SJSA1 (cell line): ENCODE measurements around the gene KRTAP10-2. TPM values are rescaled to one million over a fixed set of nuclear protein-coding genes. Genes with fewer than 3 reads are reported as not detected.
"Not testable (repeated sequence)": the region's sequence is repeated elsewhere in the genome, so short reads cannot be mapped to it uniquely, and the experiment has no call there.

ENCODE experiments used
- DNase-seq, 2 experiments: peaks; one replicate each; pipeline ENCODE4 v3.0.0-alpha.2; 2015 to 2020; ENCODE audit warnings: low spot score in 2 of 2, low read depth in 1 of 2
- H3K27ac ChIP-seq: fragments of 250-450 bp; sonication (Bioruptor Pico); 2 replicates; pipeline ENCODE4 v1.5.1; 2020; ENCODE audit warnings: mild to moderate bottlenecking, moderate library complexity
- H3K27me3 ChIP-seq: fragments of 250-450 bp; sonication (Bioruptor Pico); replicated peaks from 2 replicates; pipeline ENCODE4 v1.5.1; 2020; ENCODE audit warnings: mild to moderate bottlenecking, moderate library complexity
- H3K36me3 ChIP-seq: fragments of 250-450 bp; sonication (Bioruptor Pico); 2 replicates; pipeline ENCODE4 v1.5.1; 2020; ENCODE audit warnings: mild to moderate bottlenecking
- H3K4me1 ChIP-seq: fragments of 250-450 bp; sonication (Bioruptor Pico); replicated peaks from 2 replicates; pipeline ENCODE4 v1.6.1; 2021; ENCODE audit warnings: mild to moderate bottlenecking
- H3K4me3 ChIP-seq: fragments of 250-450 bp; sonication (Bioruptor Pico); 2 replicates; pipeline ENCODE4 v1.5.1; 2020; ENCODE audit warnings: mild to moderate bottlenecking
- H3K9me3 ChIP-seq: fragments of 250-450 bp; sonication (Bioruptor Pico); replicated peaks from 2 replicates; pipeline ENCODE4 v1.5.1; 2020; ENCODE audit warnings: mild to moderate bottlenecking
- total RNA-seq: library from RNA; depleted of rRNA; stranded (reverse); fragments of >200 nt; shearing (Covaris generic); gene quantifications from 2 replicates; pipeline ENCODE4 v1.2.3, GENCODE V29; 2014; rRNA removed

The KRTAP10-2 gene, protein sequence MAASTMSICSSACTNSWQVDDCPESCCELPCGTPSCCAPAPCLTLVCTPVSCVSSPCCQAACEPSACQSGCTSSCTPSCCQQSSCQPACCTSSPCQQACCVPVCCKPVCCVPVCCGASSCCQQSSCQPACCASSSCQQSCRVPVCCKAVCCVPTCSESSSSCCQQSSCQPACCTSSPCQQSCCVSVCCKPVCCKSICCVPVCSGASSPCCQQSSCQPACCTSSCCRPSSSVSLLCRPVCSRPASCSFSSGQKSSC
- not detected in 2 replicates for total RNA-seq

GRCh38 chr21:44551340-44551961, at the start of gene KRTAP10-2:
Gene KRTAP10-2, minus strand, starts transcription at chr21:44551505. Its CDS starts 47 bp downstream, at chr21:44551458.
- DNase-seq: no peak
- Histone ChIP-seq H3K27me3 (peaks cover 13% of the 10 kb centered on the region), H3K9me3 (peaks cover 2% of the 10 kb centered on the region; the same call in 1 of the 2 replicates), H3K4me1 (no peaks in the 10 kb centered on the region), H3K36me3 (no peaks in the 10 kb centered on the region), H3K4me3 (no peak within 1 kb of the TSS), H3K27ac (no peak within 1 kb of the TSS)

DNA sequence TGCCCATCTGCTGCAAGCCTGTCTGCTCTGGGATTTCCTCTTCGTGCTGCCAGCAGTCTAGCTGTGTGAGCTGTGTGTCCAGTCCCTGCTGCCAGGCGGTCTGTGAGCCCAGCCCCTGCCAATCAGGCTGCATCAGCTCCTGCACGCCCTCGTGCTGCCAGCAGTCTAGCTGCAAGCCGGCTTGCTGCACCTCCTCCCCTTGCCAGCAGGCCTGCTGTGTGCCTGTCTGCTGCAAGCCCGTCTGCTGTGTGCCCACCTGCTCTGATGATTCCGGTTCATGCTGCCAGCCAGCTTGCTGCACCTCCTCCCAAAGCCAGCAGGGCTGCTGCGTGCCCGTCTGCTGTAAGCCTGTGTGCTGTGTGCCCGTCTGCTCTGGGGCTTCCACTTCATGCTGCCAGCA, 49.8 kb upstream of the KRTAP10-2 start:
- H3K27me3 ChIP-seq: peaks cover 17% of the 10 kb centered on the region; the same call in 1 of the 2 replicates
- H3K4me1 ChIP-seq, H3K9me3 ChIP-seq, H3K27ac ChIP-seq, H3K36me3 ChIP-seq, H3K4me3 ChIP-seq, DNase-seq: not testable (repeated sequence)

DNA sequence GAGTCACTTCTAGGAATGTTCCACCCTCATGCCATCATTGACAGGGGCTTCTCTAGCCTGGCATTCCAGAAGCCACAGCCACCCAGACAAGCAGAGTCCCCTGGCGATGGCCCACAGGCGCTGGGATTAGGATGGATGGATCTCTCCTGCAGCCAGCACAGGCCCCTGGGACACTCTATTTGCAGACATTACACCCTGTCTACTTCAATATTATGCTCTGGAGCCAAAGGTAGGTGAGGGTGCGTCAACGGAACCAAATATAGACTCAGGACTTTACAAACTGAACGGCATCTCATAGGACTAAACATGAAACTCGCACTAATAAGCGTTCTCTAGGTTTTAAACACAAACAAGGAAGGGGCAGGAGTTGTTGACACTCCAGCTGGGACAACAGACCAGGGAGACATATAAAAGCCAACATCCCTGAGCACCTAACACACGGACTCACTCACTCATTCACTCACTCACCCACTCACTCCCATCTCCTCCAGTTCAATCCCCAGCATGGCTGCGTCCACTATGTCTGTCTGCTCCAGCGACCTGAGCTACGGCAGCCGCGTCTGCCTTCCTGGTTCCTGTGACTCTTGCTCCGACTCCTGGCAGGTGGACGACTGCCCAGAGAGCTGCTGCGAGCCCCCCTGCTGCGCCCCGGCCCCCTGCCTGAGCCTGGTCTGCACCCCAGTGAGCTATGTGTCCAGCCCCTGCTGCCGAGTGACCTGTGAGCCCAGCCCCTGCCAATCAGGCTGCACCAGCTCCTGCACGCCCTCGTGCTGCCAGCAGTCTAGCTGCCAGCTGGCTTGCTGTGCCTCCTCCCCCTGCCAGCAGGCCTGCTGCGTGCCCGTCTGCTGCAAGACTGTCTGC, 49.0 kb upstream of the KRTAP10-2 start, which contains the start of gene KRTAP10-7:
TSS of gene KRTAP10-7 (plus strand) at position 480 of the 861 bp plus-strand sequence. CDS start at position 505, 25 bp downstream.
- DNase-seq, H3K9me3 ChIP-seq, H3K4me3 ChIP-seq, H3K4me1 ChIP-seq, H3K36me3 ChIP-seq, H3K27ac ChIP-seq: not testable (repeated sequence)
- H3K27me3 ChIP-seq: peaks cover 16% of the 10 kb centered on the region; the same call in 1 of the 2 replicates

- Histone ChIP-seq H3K27me3 (peaks cover 12% of the 10 kb centered on the region; the same call in 1 of the 2 replicates), H3K4me3 (no peak overlapping the region), H3K27ac (no peak overlapping the region), H3K36me3 (no peaks in the 10 kb centered on the region), H3K9me3 (no peaks in the 10 kb centered on the region), H3K4me1 (no peaks in the 10 kb centered on the region)
- DNase-seq: peak in 1 of 2 experiments; percentile 34
These were observed 48.1 kb upstream of the KRTAP10-2 start for GRCh38 chr21:44599264-44600029.

DNA sequence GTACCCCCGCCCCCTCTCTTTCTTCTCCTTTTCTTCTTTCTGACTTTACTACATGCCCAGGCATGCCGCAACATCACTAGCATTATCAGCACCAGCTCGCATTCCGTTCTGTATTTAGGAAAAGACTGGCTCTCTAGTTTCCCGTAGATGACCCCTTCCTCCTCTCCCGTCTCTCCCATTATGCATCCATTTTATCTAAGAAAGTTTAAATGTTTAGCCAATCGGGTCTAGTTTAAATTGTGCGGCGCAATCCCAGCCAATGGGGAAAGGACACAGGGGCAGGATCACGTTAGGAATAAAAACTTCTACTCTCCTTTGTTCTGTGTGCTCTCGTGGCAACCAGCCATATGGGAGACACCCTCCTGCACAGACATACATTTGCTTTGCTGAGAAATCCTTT, 46.8 kb upstream of the KRTAP10-2 start:
- no peak overlapping the region for H3K27ac ChIP-seq

DNA sequence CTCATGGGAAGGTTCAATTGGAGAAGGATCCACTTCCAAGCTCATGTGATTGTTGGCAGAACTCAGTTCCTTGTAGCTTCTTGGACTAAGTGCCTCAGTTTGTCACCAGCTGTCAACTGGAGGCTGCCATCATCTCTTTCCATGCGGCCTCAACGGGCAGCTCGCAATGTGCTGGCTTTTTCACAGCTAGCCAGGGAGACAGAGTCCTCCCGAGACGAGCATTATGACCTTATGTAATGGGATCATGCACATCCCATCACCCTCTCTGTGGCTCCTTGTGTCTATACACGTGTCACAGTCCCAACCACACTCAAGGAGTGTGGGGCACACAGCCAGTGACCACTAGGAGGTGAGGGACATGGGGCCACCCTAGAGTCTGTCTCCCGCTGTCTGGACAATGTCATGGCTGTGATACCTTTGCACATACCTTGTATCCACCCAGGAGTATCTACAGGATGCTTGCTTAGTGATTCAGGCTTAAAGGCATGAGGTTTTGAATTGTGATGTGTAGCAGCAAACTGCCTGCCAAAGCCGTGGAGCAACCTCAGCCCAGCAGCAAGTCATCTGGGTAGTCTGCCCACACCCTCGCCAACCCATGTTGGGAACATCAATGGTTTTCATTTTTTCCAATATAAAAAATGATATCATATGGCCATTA, 44.9 kb upstream of the KRTAP10-2 start:
- H3K9me3 ChIP-seq: no peaks in the 10 kb centered on the region
- no peaks in the 10 kb centered on the region for H3K36me3 ChIP-seq
- no peak overlapping the region for H3K27ac ChIP-seq
- H3K4me3 ChIP-seq: no peak overlapping the region
- DNase-seq: peak in 1 of 2 experiments; percentile 31
- H3K4me1 ChIP-seq: no peaks in the 10 kb centered on the region
- H3K27me3 ChIP-seq: 0 out of 2 replicates have a peak, but pooled peaks cover 10% of the 10 kb centered on the region

More for the DNA sequence above, 46.8 kb upstream of the KRTAP10-2 start:
- H3K27me3 ChIP-seq: 0 out of 2 replicates have a peak, but pooled peaks cover 10% of the 10 kb centered on the region
- H3K36me3 ChIP-seq: no peaks in the 10 kb centered on the region
- H3K4me1 ChIP-seq: no peaks in the 10 kb centered on the region
- no peak overlapping the region for H3K4me3 ChIP-seq
- peak in 1 of 2 experiments; percentile 21 for DNase-seq
- no peaks in the 10 kb centered on the region for H3K9me3 ChIP-seq

GRCh38 chr21:44595524-44595923, 44.2 kb upstream of the KRTAP10-2 start:
- Histone ChIP-seq H3K9me3 (no peaks in the 10 kb centered on the region), H3K27ac (no peak overlapping the region), H3K4me3 (no peak overlapping the region), H3K36me3 (no peaks in the 10 kb centered on the region), H3K4me1 (no peaks in the 10 kb centered on the region), H3K27me3 (0 out of 2 replicates have a peak, but pooled peaks cover 10% of the 10 kb centered on the region)
- no peak for DNase-seq

DNA sequence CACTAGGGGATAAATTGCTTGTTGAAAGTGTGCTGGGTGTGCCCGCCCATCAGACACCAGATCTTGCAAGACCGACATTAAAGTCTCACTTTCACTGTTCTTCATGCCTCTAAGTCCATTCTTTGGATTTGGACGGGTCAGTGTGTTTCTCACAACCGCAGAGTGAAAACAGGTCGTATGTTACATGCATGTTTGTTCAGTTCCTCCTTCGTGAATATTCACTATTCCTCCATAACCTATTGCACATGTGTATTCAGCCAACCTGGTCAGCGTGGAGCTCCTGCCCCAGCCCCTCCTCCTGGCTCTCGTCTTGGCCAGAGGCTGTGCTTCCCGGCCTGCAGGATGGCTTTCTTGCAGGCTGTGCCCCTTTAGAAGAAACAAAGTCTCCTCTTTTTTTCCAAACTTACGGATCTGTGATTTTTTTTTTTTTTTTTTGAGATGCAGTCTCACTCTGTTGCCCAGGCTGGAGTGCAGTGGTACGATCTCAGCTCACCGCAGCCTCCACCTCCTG, 43.2 kb upstream of the KRTAP10-2 start:
- no peak overlapping the region for H3K27ac ChIP-seq
- peak in 1 of 2 experiments; percentile 16 for DNase-seq
- no peaks in the 10 kb centered on the region for H3K9me3 ChIP-seq
- H3K36me3 ChIP-seq: no peaks in the 10 kb centered on the region
- no peak overlapping the region for H3K4me3 ChIP-seq
- H3K27me3 ChIP-seq: 0 out of 2 replicates have a peak, but pooled peaks cover 10% of the 10 kb centered on the region
- no peaks in the 10 kb centered on the region for H3K4me1 ChIP-seq

- H3K4me3 ChIP-seq: no peak overlapping the region
- H3K9me3 ChIP-seq: no peaks in the 10 kb centered on the region; the same call in 1 of the 2 replicates
- no peaks in the 10 kb centered on the region for H3K36me3 ChIP-seq
- no peaks in the 10 kb centered on the region for H3K4me1 ChIP-seq
- DNase-seq: peak in 1 of 2 experiments; percentile 32
- H3K27ac ChIP-seq: no peak overlapping the region
- 0 out of 2 replicates have a peak, but pooled peaks cover 9% of the 10 kb centered on the region for H3K27me3 ChIP-seq
These were observed 42.5 kb upstream of the KRTAP10-2 start for GRCh38 chr21:44593598-44594405.

GRCh38 chr21:44592446-44593311, 41.4 kb upstream of the KRTAP10-2 start, which contains the start of gene KRTAP10-6:
Gene KRTAP10-6, minus strand, starts transcription at chr21:44592505. Its CDS starts 21 bp downstream, at chr21:44592484.
- H3K9me3 ChIP-seq: no peaks in the 10 kb centered on the region; the same call in 1 of the 2 replicates
- H3K4me1 ChIP-seq: no peaks in the 10 kb centered on the region
- H3K36me3 ChIP-seq: no peaks in the 10 kb centered on the region
- no peak within 1 kb of the TSS for H3K4me3 ChIP-seq
- H3K27ac ChIP-seq: no peak within 1 kb of the TSS
- 0 out of 2 replicates have a peak, but pooled peaks cover 6% of the 10 kb centered on the region for H3K27me3 ChIP-seq
- peak in 1 of 2 experiments; percentile 36 for DNase-seq

GRCh38 chr21:44591801-44592130, 40.5 kb upstream of the KRTAP10-2 start:
- H3K36me3 ChIP-seq, H3K4me3 ChIP-seq, DNase-seq, H3K27me3 ChIP-seq, H3K4me1 ChIP-seq, H3K27ac ChIP-seq, H3K9me3 ChIP-seq: not testable (repeated sequence)
